ENCODE measurements around the gene TSTD1. TPM values are rescaled to one million over a fixed set of nuclear protein-coding genes. Genes with fewer than 3 reads are reported as not detected.
A peak's percentile ranks its signal among the peaks of the same experiment; 100 is the strongest.

Gene TSTD1
- total and polyA plus RNA-seq, 10 of the 15 experiments (the other 5 are each of a cell fraction or from before 2014, with no cell fraction given) = 33.3 to 145 (median 89.4) TPM

GRCh38 chr1:161082996-161083747 lies 44.4 kb upstream of the TSTD1 start:
- H3K4me2 ChIP-seq (ENCODE audit: control insufficient read depth, insufficient read depth) = no peak overlapping the region
- H3K27me3 ChIP-seq (replicated peaks in 1 of 2; ENCODE audit: control insufficient read depth in 2 of 2, insufficient read depth in 2 of 2, low read length in 1 of 2) = no peaks in the 10 kb centered on the region
- H3K79me2 ChIP-seq (ENCODE audit: control insufficient read depth, insufficient read depth, low read length) = no peaks in the 10 kb centered on the region
- SMC1A ChIA-PET (ENCODE audit: uncharacterized antibody, unreplicated experiment) = interaction anchor here (1.2 to 1.7 kb wide), 2 partner anchors 14 to 15 kb away, joined by 3 to 4 read pairs; no protein-coding TSS in a partner anchor
- no peak for FAIRE-seq
- H3K36me3 ChIP-seq (ENCODE audit: control insufficient read depth in 2 of 2, insufficient read depth in 2 of 2, low read length in 1 of 2) = no peaks in the 10 kb centered on the region
- CTCF ChIA-PET = no interaction called here
- no TSS peak for BruUV-seq (replicated peaks)
- in situ Hi-C loops (cut with MboI) (no loop called here), intact Hi-C loops (cut with micrococcal nuclease; ENCODE audit: unreplicated experiment) (no loop called here)
- RAD21 ChIA-PET (ENCODE audit: unreplicated experiment) = no interaction called here
- WGBS (ENCODE audit: insufficient coverage, insufficient replicate concordance, low lambda C conversion rate, missing lambda C conversion rate) = 55% methylated on average over 8 of the region's 8 CpGs
- no peak for DNase-seq (ENCODE audit: low read depth, low spot score)
- H4K20me1 ChIP-seq (ENCODE audit: control insufficient read depth, insufficient read depth) = no peaks in the 10 kb centered on the region
- no peaks in the 10 kb centered on the region; the same call in 1 of the 2 replicates for H3K4me1 ChIP-seq (ENCODE audit: control insufficient read depth, insufficient read depth, low read length)
- no peak overlapping the region for H3K27ac ChIP-seq (ENCODE audit: control insufficient read depth, insufficient read depth)
- TF ChIP-seq ZBTB11 (CRISPR knock-in tag; IDR thresholded peaks at IDR 0.05) = no peak
- TF ChIP-seq CREM (IDR thresholded peaks at IDR 0.05; ENCODE audit: low read depth) = peak; percentile 59; the same call in 1 of the 2 replicates
- peak; percentile 81 for TF ChIP-seq CREB1 (IDR thresholded peaks at IDR 0.05; ENCODE audit: low read depth)
- TF ChIP-seq ATF7 (IDR thresholded peaks at IDR 0.05; ENCODE audit: low read depth) = 0 out of 2 replicates have a peak, but pooled peaks have one; percentile 50
- POLR2A ChIA-PET = interaction anchor here (0.6 to 1.0 kb wide), 2 partner anchors 12 to 292 kb away, joined by 4 to 6 read pairs; no protein-coding TSS in a partner anchor
- peak; percentile 55 for ATAC-seq
- H3K4me3 ChIP-seq = no peak overlapping the region
- H3K9me3 ChIP-seq (replicated peaks; ENCODE audit: control insufficient read depth, insufficient read depth, low read length) = no peaks in the 10 kb centered on the region
- H2AFZ ChIP-seq (ENCODE audit: control insufficient read depth, low read depth, low read length) = no peak overlapping the region
- H3K9ac ChIP-seq (ENCODE audit: control insufficient read depth, insufficient read depth, low read length) = no peak overlapping the region
